SK-MEL-5 (cell line): Measurements from ENCODE around the gene CEACAM16. TPM values are rescaled to one million over a fixed set of nuclear protein-coding genes. Genes with fewer than 3 reads are reported as not detected.

Source experiments
- small RNA-seq, 2 experiments: library from RNA; depleted of rRNA; stranded (forward); fragments of <200 nt; gene quantifications; one replicate each; pipeline ENCODE3, GENCODE V24; 2014
- total RNA-seq: library from RNA; depleted of rRNA; stranded (reverse); fragments of >200 nt; shearing (Covaris generic); gene quantifications from 2 replicates; pipeline ENCODE4 v1.2.3, GENCODE V29; 2014; rRNA removed

The CEACAM16 gene
- total RNA-seq, 1 experiment from 2014 or later: not detected

Small RNA genes within 50 kb of the gene (small RNA-seq; reads per million reads assigned to genes)
- gene RF00285: 0 reads per million in 2 experiments

Other genes with a start within 250 kb of the CEACAM16 start
- 6.7 and 7.4 TPM in 2 replicates for gene ZNF180, start 198.6 kb upstream of the CEACAM16 start, total RNA-seq
- gene CEACAM20, start 169.5 kb upstream of the CEACAM16 start, total RNA-seq: not detected in 2 replicates
- gene IGSF23, start 85.6 kb upstream of the CEACAM16 start, total RNA-seq: not detected in 2 replicates
- gene PVR, start 55.2 kb upstream of the CEACAM16 start, total RNA-seq: 56.0 and 56.4 TPM in 2 replicates
- gene CEACAM19, start 27.7 kb upstream of the CEACAM16 start, total RNA-seq: 0.16 and 0.51 TPM in 2 replicates
- 2.7 and 3.7 TPM in 2 replicates for gene BCL3, start 49.6 kb downstream of the CEACAM16 start, total RNA-seq
- gene CBLC, start 78.7 kb downstream of the CEACAM16 start, total RNA-seq: not detected in 2 replicates
- gene BCAM, start 110.0 kb downstream of the CEACAM16 start, total RNA-seq: 1.1 and 2.1 TPM in 2 replicates
- gene NECTIN2, start 147.1 kb downstream of the CEACAM16 start, total RNA-seq: 27.3 and 32.6 TPM in 2 replicates
- 96.6 and 106 TPM in 2 replicates for gene TOMM40, start 192.1 kb downstream of the CEACAM16 start, total RNA-seq
- gene APOE, start 206.6 kb downstream of the CEACAM16 start, total RNA-seq: 225 and 263 TPM in 2 replicates
- gene APOC1, start 215.5 kb downstream of the CEACAM16 start, total RNA-seq: 17.3 and 34.2 TPM in 2 replicates
- gene APOC4, start 243.1 kb downstream of the CEACAM16 start, total RNA-seq: not detected in 2 replicates
- 1.8 and 3.4 TPM in 2 replicates for gene APOC2, start 246.9 kb downstream of the CEACAM16 start, total RNA-seq